Liver (tissue), 9 donors: ENCODE data around the gene MTOR. TPM values are rescaled to one million over a fixed set of nuclear protein-coding genes. Genes with fewer than 3 reads are reported as not detected.
"Not testable (repeated sequence)": the region's sequence is repeated elsewhere in the genome, so short reads cannot be mapped to it uniquely, and the experiment has no call there.

Source experiments
- DNase-seq: peaks from one replicate; pipeline ENCODE4 v3.0.0-alpha.2; 2017; ENCODE audit warnings: low spot score
- H3K27ac ChIP-seq, 2 donors: one replicate each; pipeline ENCODE4 v1.7.0; 2013; ENCODE audit warnings: inconsistent platforms in 2 of 2, low read length in 2 of 2, control low read depth in 1 of 2, low read depth in 1 of 2, mild to moderate bottlenecking in 1 of 2
- H3K27me3 ChIP-seq, 4 donors: one replicate each; pipeline versions ENCODE4 v1.6.1 to v1.7.0; 2013; ENCODE audit warnings: low read length in 3 of 4, inconsistent platforms in 1 of 4, mild to moderate bottlenecking in 1 of 4, moderate library complexity in 1 of 4; ENCODE audit not compliant: control insufficient read depth in 4 of 4, insufficient read depth in 4 of 4
- H3K36me3 ChIP-seq, 4 donors: one replicate each; pipeline versions ENCODE4 v1.6.1 to v1.7.0; 2013; ENCODE audit warnings: low read length in 3 of 4, mild to moderate bottlenecking in 3 of 4, low read depth in 1 of 4, moderate library complexity in 1 of 4; ENCODE audit not compliant: control insufficient read depth in 4 of 4, insufficient read depth in 3 of 4
- H3K4me1 ChIP-seq, 4 donors: one replicate each; pipeline versions ENCODE4 v1.6.1 to v1.7.0; 2013; ENCODE audit warnings: low read length in 3 of 4, mild to moderate bottlenecking in 3 of 4, moderate library complexity in 1 of 4; ENCODE audit not compliant: control insufficient read depth in 4 of 4, insufficient read depth in 4 of 4
- H3K4me3 ChIP-seq, 3 donors: one replicate each; pipeline versions ENCODE4 v1.6.1 to v1.7.0; 2013; ENCODE audit warnings: low read length in 3 of 3, control low read depth in 1 of 3, low read depth in 1 of 3, mild to moderate bottlenecking in 1 of 3
- H3K9ac ChIP-seq, 2 donors: one replicate each; pipeline ENCODE4 v1.7.0; 2013; ENCODE audit warnings: low read length in 2 of 2, mild to moderate bottlenecking in 2 of 2, moderate library complexity in 2 of 2, control low read depth in 1 of 2, low read depth in 1 of 2
- H3K9me3 ChIP-seq, 4 donors: one replicate each; pipeline versions ENCODE4 v1.6.1 to v1.7.0; 2013; ENCODE audit warnings: low read length in 3 of 4; ENCODE audit not compliant: control insufficient read depth in 4 of 4
- ATF3 ChIP-seq: IDR thresholded peaks from 2 replicates; pipeline ENCODE4 v1.6.1; 2016; ENCODE audit warnings: antibody characterized with exemption
- FOXA2 ChIP-seq: IDR thresholded peaks from 2 replicates; pipeline ENCODE4 v1.6.1; 2016; ENCODE audit warnings: antibody characterized with exemption
- GABPA ChIP-seq, 2 donors: IDR thresholded peaks in 1 of 2; conservative IDR thresholded peaks in 1 of 2; 2 replicates each; pipeline ENCODE4 v1.6.1; 2016; ENCODE audit warnings: antibody characterized with exemption in 2 of 2, mild to moderate bottlenecking in 1 of 2, moderate library complexity in 1 of 2
- HNF4A ChIP-seq, 2 donors: conservative IDR thresholded peaks; 2 replicates each; pipeline ENCODE4 v1.6.1; 2016; ENCODE audit warnings: antibody characterized with exemption in 2 of 2, mild to moderate bottlenecking in 2 of 2
- HNF4G ChIP-seq: IDR thresholded peaks from 2 replicates; pipeline ENCODE4 v1.6.1; 2016; ENCODE audit warnings: antibody characterized with exemption
- JUND ChIP-seq, 2 donors: IDR thresholded peaks; 2 replicates each; pipeline ENCODE4 v1.6.1; 2016; ENCODE audit warnings: antibody characterized with exemption in 2 of 2
- MAX ChIP-seq: IDR thresholded peaks from 2 replicates; pipeline ENCODE4 v1.6.1; 2016; ENCODE audit warnings: antibody characterized with exemption
- NR2F2 ChIP-seq: IDR thresholded peaks from 2 replicates; pipeline ENCODE4 v1.6.1; 2016; ENCODE audit warnings: antibody characterized with exemption
- RAD21 ChIP-seq, 2 donors: IDR thresholded peaks; 2 replicates each; pipeline ENCODE4 v1.6.1; 2016; ENCODE audit warnings: antibody characterized with exemption in 2 of 2, mild to moderate bottlenecking in 2 of 2
- ZBTB33 ChIP-seq: IDR thresholded peaks from 2 replicates; pipeline ENCODE4 v1.6.1; 2016; ENCODE audit warnings: antibody characterized with exemption
- WGBS: extraction: QIAGEN DNeasy Blood & Tissue Kit; methylation state at CpG from one replicate; pipeline ENCODE4 v1.1.7; 2013; 5-methylcytosine and 5-hydroxymethylcytosine counted together
- polyA plus RNA-seq, 2 donors: library from polyadenylated mRNA; stranded (reverse) in 1 of 2; unstranded in 1 of 2; fragments of 200-250 nt in 1 of 2; fragments of >200 nt in 1 of 2; fragmentation: Nextera tagmentation in 1 of 2; extraction: Ambion mirVana in 1 of 2; gene quantifications; one replicate each; pipeline versions ENCODE4 v1.2.1 to v1.2.3, GENCODE V29; 2013 to 2015
- total RNA-seq, 2 donors: library from RNA; depleted of rRNA; stranded (reverse); fragments of >200 nt; gene quantifications; one replicate each; pipeline ENCODE4 v1.2.3, GENCODE V29; 2014
- donor health status: healthy.
- donor health status: healthy.
- donor health status: healthy.
- donor health status: healthy.
- donor health status: healthy.

MTOR gene
- total and polyA plus RNA-seq, 4 donors: 11.6 to 45.0 (median 19.9) TPM

- Histone ChIP-seq H3K4me3 (peak overlapping the region; percentile 86 to 99 (median 98)), H3K27ac (peak overlapping the region in 1 of 2 donors; percentile 63), H3K9ac (peak overlapping the region; percentile 79 to 90), H3K36me3 (peaks cover 3 to 14% (median 9%) of the 10 kb centered on the region in 4 donors), H3K4me1 (peaks cover 2 to 18% (median 9%) of the 10 kb centered on the region in 4 donors), H3K9me3 (no peaks in the 10 kb centered on the region), H3K27me3 (no peaks in the 10 kb centered on the region)
- no peak for DNase-seq
- 16% methylated on average over 5 of the region's 5 CpGs for WGBS
- TF ChIP-seq NR2F2 (no peak), JUND (IDR thresholded peaks at IDR 0.05) (no peak), GABPA (IDR thresholded peaks at IDR 0.05 in 1 of 2, conservative IDR thresholded peaks at IDR 0.05 in 1 of 2) (no peak), MAX (no peak), HNF4A (conservative IDR thresholded peaks at IDR 0.05) (no peak), ZBTB33 (no peak), RAD21 (IDR thresholded peaks at IDR 0.05) (no peak), HNF4G (no peak)
Measured at GRCh38 chr1:11098931-11099309, 163.4 kb downstream of the MTOR start.

- H3K4me3 ChIP-seq, H3K9me3 ChIP-seq, H3K27ac ChIP-seq, H3K9ac ChIP-seq, H3K27me3 ChIP-seq, H3K4me1 ChIP-seq, DNase-seq: not testable (repeated sequence)
- H3K36me3 ChIP-seq: peaks cover 0 to 51% (median 37%) of the 10 kb centered on the region in 4 donors
- WGBS: 91% methylated on average over 2 of the region's 3 CpGs
Measured at GRCh38 chr1:11083784-11084183, 178.6 kb downstream of the MTOR start.

- Histone ChIP-seq H3K9me3 (no peaks in the 10 kb centered on the region), H3K27me3 (no peaks in the 10 kb centered on the region), H3K9ac (no peak overlapping the region), H3K36me3 (peaks cover 11 to 56% (median 34%) of the 10 kb centered on the region in 4 donors), H3K27ac (no peak overlapping the region), H3K4me1 (no peaks in the 10 kb centered on the region), H3K4me3 (no peak overlapping the region)
- DNase-seq: no peak
- TF ChIP-seq ATF3: no peak
- TF ChIP-seq HNF4A (conservative IDR thresholded peaks at IDR 0.05): no peak
- no peak for TF ChIP-seq FOXA2
- no peak for TF ChIP-seq JUND (IDR thresholded peaks at IDR 0.05)
- TF ChIP-seq NR2F2: no peak
- no peak for TF ChIP-seq GABPA (IDR thresholded peaks at IDR 0.05 in 1 of 2, conservative IDR thresholded peaks at IDR 0.05 in 1 of 2)
- no peak for TF ChIP-seq ZBTB33
- 88% methylated on average over 12 of the region's 12 CpGs for WGBS
Measured at GRCh38 chr1:11080931-11081330, 181.4 kb downstream of the MTOR start.
